Fibroblast of mammary gland (primary cell): ENCODE results near the gene FOXK2.
A peak's percentile ranks its signal among the peaks of the same experiment; 100 is the strongest.

Experiments used
- DNase-seq: peaks from one replicate; pipeline ENCODE4 v3.0.0-alpha.2; 2010; ENCODE audit warnings: low read depth
- H3K4me3 ChIP-seq: 2 replicates; pipeline ENCODE4 v1.5.1; 2011; ENCODE audit warnings: low read depth, mild to moderate bottlenecking, low read length, moderate library complexity; ENCODE audit not compliant: control insufficient read depth
- CTCF ChIP-seq: conservative IDR thresholded peaks from 2 replicates; pipeline ENCODE4 v1.5.1; 2011; ENCODE audit warnings: low read depth, low read length, inconsistent platforms; ENCODE audit not compliant: control insufficient read depth, insufficient read depth

Gene FOXK2

GRCh38 chr17:82489851-82490511 is 29.6 kb upstream of the FOXK2 start:
- no peak overlapping the region for H3K4me3 ChIP-seq
- no peak for TF ChIP-seq CTCF
- DNase-seq = no peak

GRCh38 chr17:82490512-82491195 is 28.9 kb upstream of the FOXK2 start:
- no peak overlapping the region for H3K4me3 ChIP-seq
- no peak for TF ChIP-seq CTCF
- no peak for DNase-seq

GRCh38 chr17:82491196-82491530 is 28.4 kb upstream of the FOXK2 start:
- TF ChIP-seq CTCF = no peak
- no peak overlapping the region for H3K4me3 ChIP-seq
- no peak for DNase-seq

GRCh38 chr17:82491533-82491932 is 28.0 kb upstream of the FOXK2 start:
- H3K4me3 ChIP-seq = no peak overlapping the region
- no peak for DNase-seq
- TF ChIP-seq CTCF = no peak

- TF ChIP-seq CTCF = no peak
- DNase-seq = peak; percentile 84
- no peak overlapping the region for H3K4me3 ChIP-seq
Measured at GRCh38 chr17:82492643-82493225, 26.8 kb upstream of the FOXK2 start.

- no peak overlapping the region for H3K4me3 ChIP-seq
- TF ChIP-seq CTCF = no peak
- DNase-seq = peak; percentile 45
Measured at GRCh38 chr17:82493226-82493781, 26.2 kb upstream of the FOXK2 start.
